HG02885 (cell line): ENCODE results near the gene STK16.

ENCODE experiments used
- ATAC-seq: cut with Tn5 transposase; IDR thresholded peaks from one replicate; pipeline ENCODE4 v1.9.1; 2021; ENCODE audit warnings: mild to moderate bottlenecking; ENCODE audit not compliant: unreplicated experiment, poor library complexity

The STK16 gene

DNA sequence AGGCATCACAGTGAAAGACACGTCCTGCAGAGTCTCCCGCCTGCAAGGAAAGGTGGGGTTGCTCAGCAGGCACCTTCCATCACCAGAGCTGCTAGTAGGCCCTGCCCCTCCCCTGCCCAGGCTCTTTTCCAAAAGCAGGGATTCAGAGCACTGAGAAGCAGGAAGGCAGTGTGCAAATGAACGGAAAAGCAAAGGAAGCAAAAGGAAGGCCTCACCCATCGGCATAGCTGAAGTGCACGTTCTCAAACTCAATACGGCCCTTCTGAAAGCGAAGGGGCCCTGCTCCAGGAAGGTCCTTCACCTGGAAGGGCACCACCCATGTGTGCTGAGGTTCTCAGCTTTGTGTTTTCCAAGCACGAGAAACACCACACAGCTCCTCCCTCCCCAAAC is 32.3 kb upstream of the STK16 start:
- no peak for ATAC-seq

DNA sequence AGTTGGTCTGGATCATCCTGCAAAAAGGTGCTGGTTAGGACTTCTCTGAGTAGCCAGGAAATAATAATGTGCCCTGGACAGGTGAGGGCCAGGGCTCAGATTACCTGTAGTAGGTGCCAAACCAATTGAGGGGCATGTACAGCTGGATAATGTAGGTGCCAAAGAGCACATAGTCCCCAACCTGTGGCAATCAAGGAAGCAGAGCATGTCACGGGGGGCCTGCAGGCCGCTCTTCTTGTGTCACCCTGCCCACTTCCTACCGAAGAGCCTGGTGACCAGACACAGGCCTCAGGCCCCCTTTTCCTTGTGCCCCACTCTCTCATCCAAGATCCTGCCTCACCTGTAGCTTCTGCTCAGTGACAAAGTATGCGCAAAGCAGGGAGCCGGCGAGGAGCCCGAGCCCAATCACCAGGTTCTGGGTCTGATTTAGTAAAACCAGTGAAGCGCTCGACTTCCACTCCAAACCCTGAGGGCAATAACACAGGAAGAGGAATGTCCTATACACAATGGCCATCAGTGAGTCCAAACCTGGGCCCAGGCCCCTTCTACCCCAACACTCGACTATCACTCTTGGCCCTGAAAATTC is 31.7 kb upstream of the STK16 start:
- no peak for ATAC-seq

DNA sequence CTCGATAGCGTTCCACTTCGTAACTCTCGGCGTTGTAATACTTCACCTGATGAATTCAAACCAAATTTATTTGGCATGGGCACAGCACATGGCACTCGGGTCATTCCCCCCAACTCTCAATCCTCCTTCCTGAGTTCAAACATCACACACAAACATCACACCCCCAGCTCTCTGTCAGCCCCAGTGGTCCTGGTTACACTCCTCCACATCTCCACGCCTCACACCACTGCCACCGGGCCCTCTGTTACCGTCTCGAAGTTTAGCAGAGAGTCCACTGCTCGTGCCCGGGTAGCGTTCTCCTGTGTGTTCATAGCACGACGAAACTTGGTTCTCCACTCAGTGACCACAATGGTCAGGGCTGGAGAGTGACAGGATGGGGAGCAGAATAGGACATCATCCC is 31.1 kb upstream of the STK16 start:
- ATAC-seq = no peak

DNA sequence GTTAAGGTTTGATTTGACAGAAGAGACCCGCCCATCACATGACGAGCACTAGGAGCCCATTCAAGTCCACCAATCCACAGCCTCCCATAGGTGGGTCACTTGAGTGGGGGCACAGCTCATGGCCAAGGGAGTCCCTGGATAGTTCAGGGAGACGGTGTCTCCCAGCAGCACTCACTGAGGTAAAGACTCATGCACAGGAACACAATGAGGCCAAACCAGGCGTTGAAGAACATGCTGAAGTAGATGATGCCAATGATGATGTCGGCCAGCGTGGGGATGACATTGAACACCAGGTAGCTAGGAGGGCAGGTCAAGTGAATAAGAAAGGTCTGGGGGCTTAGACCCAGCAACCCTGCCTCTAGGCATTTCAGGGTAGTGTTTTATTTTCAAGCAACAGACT is 30.5 kb upstream of the STK16 start:
- no peak for ATAC-seq

DNA sequence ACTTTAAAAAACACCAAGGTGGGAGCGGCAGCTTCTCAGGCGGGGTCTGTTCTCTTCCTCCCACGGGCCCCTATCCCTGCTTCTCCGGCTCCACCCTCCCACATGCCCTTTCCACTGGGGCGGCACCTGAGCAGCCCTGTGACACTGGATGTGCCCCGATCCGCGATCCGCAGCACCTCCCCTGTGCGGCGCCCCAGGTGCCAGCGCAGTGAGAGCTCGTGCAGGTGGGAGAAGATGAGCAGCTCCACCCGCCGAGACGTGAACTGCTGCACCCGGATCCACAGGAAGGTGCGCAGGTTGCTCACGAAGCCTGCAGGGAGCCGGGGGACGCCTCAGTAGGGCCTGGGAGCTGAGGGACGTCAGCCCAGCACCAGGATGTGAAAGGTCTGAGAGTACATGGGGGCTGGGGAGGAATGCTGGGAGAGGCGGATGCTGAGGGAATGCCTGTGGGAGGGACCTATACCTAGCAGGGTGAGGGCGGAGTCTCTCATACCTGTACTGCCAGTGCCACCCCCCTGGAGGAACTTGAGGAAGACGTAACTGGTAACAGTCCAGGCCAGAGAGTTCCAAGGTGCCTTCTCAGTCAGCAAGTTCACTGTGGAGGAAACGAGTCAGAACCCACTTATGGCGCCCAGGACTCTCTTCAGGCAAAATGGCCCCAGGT is 29.3 kb upstream of the STK16 start:
- no peak for ATAC-seq

DNA sequence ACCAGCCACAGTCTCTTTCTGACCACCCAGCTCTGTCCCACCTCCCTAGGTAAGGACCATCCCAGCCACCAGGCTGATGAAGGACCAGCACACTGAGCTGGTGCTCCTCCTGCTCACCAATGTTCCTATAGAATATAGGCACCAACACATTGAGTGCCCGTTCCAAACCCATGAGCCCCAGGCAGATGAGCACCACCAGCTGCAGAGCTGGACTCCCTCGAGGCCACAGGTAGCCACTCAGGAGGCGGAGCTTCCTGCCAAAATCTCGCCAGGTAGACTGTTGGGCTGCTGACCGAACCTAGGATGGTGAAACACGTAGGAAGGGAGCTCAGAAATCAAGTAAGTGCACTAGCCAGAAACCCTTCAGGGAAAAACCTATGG is 28.8 kb upstream of the STK16 start:
- ATAC-seq = no peak

DNA sequence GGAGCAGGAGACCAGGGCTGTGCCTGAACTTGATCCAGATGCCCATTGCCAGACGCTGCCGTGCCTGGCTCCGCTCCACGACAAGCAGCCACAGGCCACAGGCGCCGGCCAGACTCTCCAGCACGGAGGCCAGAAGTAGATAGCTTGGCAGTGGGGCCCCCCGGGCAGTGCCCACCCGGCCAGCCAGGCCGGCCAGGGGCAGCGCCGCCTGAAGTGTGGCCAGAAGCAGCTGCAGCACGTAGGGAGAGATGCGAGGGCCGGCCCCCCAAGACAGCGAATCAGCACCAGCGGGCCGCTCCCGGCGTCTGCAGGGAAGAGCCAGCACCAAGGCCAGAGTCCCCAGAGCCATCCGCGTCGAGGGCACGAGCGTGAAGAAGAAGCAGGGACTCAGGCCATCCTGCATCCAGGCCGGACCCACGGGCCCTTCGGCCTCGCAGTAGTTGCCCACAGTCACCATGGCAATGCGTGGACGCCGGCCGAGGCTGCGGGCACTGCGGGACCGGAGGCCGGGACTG is 27.0 kb upstream of the STK16 start:
- ATAC-seq = peak; percentile 24

DNA sequence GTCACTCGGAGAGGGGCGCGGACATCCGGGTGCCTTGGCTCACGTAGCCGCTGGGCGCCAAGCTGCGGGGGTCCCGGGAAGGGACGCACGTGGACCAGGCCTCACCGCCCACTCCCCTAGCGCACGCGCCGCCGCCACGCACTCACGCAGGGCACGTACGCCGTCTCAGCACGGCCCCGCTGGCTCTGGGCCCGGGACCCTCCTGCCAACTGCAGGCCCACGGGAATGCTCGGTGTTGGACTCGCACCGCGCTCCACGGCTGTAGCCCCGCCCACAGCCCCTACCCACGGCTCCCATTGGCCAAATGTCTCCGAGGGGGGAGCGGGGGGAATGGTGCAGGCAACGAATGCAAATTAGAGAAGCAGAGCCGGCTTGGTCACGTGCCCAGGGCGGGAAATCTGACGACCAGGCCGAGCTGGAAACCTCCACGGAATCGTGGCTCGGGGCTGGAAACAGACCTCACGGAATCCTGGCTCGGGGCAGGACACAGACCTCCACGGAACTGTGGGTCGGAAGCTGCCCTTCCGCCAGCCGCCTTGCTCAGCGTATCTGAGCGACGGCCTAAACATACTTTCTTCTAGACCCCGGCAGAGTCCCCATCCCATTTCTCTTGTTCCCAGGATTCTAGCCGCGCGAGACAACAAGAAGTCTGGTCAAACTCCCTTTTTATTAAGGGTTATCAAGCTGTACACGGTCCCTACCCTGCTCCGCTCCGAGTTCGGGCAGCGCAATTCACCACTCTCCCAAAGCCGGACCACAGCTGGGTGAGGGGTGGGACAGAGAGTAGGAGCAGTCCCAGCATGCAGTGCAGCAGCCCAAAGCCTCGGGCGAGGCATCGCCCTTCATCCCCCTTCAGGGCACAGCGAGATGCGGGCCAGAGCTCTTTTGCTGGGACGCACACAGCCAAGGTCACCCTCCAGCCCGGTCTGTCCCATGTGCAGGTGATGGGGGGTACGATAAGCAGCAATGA is 26.3 kb upstream of the STK16 start, which contains the start of gene ABCB6:
ABCB6 (minus strand) TSS at position 227 of the 970 bp plus-strand sequence. CDS start 285 bp downstream, outside the sequence.
- ATAC-seq = peak; percentile 78

DNA sequence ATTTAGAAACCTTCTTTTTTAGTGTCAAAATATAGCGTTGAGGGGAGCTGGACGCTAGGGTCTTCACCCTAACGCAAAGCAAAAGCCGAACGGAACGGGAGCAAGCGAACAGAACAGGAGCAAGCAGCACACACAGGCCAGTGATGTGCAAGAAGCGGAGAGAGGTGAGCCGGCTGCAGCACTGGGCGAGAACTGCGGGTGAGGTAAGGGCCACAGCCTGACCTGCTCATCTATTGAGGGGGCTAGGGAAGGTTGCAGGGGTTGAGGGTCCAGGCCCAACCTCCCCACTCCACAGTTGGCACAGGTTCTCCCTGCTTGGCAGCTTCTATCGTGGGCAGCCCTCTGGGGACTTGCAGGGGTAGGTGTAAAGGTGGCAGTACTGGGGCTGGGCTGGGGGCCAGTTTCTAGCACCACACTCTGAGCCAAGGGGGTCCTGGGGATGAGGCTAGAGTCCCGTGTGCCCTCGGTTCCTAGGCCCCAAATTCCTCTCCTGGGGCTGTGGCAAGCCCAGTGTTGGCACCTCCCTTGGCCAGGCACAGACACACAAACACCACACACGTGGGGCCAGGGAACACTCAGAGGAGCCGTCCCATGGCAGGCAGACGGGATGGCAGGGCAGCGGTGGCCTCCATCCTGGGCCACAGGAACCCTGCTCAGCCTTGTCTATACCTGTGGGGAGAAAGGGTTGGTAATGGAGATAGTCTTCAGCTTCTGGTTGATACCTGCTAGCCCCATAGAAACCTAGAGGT is 25.3 kb upstream of the STK16 start:
- ATAC-seq = no peak

DNA sequence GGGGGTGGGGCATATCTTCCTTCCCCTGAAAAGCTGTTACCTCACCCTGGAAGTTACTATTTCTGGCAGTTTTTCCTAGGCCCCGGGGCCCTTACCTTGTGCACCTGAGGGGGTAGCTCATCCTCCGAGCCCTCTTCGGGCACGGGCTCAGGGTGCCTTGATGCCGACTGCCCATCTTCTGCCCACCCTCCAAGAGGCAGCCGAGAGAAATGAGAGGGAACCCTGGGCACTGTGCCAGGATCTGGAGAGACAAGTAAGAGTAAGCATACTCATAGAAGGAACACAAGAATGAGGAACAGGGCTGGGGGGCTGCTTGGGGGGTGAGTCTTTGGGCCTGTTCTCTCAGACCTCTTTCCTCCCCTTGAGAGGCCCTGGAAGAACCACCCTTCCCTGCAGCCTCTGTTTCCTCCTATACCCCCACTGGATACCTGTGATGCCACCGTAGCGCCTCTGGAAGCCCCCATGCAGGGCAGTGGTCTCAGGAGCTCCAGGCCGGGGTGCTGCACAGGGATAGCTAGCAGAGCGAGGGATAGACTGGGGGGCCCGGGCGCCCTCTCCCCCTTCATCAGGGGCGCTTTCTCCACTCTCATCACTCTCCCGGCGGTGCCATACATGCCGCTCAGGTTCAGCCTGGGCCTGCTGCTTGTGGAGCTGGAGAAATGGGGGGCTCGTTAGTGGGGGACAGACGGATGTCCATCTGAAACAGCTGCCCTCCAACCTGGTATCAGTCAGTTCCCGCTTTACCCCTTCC is 24.5 kb upstream of the STK16 start:
- no peak for ATAC-seq

DNA sequence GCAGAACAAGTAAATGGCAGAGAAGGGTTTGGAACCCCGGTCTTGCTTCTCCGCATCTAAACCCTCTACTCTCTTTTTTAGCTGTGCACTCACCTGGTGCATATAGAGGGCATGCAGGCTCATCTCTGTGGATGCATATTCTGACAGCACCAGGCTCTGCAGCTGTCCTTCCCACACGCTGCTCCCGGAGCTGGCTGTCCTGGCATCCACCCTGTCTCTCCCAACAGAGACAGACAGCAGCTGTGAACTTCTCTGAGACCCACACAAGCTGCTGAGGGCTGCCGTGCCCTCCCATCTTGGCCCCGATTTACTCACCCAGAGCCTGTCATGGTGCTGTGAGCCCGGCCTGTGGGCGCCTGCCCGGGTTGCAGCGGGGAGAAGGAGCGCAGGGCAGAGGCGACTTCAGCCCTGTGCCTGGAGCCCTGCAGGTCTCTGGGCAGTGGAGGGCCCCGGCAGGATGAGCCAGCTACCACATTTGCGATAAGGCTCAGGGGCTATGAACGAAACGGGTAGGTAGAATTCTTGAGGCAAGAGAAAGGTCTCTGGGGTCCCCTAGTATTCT is 23.2 kb upstream of the STK16 start:
- ATAC-seq = no peak

DNA sequence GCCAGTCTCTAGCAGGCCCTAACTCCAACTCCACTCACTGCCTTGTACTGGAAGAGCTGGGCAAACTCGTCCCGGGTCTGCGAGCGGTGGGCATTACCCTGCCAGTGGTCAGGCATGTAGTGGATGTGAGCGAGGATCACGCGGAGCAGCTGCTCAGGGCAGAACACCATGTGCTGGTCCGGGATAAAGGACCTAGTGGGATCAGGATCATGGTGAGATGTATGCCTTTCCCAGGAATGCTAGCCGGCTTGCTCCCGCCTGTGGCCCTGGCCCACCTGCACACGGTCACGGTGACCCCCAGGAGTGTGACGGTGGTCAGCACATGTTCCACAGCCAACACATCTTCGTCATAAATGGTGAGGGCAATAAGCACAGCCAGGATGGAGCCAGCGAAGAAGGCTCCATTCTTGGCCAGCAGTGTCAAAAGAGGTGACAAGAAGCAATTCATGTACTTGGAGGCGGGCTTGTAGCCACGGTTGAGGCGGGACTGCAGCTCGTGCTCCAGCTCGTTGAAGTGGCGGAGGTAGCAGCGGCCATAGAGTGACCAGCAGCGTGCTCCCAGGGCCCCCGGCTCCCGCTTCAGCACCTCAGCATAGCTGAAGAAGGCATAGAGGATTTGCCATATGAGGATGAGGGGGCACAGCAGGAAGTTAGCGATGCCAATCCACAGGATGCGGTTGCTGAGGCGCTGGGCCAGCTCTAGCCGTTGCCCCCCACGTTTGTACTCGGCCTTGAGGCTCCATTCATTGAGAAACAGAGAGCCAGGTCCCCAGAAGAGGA is 21.3 kb upstream of the STK16 start:
- no peak for ATAC-seq

DNA sequence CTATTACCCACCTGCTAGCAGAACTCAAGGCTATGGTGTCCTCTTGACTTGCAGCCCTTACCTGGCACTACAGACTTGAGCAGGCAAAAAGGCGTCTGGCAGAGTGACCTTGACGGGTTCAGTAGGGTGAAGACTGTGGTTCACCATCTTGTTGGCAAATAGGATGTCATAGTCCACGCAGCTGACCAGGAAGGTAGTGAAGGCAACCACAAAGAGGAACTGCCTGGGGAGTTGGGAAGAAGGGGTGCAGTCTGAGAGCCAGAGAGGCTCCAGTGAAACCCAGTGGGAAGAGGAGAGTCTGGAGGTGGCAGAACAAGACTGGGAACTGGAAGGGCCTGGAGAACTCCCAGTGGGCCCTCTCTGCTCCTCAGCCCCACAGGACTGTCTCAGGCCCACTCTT is 19.9 kb upstream of the STK16 start:
- ATAC-seq = no peak

DNA sequence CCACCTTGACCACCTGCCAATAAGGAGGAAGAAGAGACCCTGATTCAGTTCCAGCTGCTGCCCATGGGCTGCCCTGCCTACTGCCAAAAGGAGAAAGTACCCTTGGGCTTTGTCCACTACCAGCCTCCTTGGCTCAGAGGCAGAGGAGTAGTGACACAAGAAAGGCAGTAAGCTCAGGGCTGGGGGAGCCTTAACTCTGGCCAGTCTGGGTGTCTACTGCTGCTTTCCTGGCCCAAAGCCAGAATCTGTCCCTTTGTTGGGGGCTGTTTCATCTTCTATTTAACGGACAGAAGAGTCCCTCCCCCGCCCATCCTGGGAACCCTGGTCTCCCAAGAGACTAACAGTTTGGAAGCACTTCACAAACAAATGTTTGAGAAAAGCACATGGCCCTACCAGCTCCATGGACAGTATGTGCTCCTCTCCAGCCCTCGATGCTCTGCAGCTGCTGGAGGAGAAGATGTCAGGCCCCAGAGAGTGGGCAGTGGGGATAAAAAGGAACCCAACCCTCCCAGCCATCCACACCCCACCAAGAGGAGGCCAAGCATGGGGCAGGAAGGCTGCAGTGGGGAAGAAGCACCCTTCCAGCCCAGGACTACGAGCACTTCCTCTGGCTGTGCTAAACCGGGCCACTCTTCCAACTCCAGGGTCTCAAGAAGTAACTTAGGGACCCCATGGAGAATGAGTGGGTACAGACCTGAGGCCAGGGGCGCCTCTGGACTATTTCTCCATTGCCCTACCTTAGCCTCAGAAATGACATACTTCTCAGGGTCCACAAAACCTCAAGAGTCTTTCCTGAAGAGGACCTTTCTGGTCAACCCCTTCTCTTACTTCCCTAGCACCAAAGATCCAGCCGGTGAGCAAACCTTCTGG is 17.0 kb upstream of the STK16 start:
- no peak for ATAC-seq

DNA sequence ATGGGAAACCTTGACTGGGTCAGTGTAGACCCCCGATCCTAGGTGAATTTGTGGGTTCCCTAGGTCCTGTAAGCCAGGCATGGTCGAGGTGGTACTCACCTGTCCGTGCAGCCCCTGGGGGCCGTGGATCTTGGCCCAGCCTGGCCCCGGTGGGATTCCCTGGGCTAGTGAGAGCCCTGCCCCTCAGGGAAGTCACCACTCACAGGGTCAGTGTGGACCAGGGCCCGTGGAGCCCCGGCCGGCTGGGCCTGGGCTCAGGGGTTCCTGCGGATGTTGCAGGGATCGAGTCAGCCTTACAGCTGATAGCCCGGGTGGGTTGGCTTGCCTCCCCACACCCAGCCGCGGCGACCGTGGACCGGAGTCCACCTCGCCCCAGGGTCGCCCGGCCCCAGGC is 16.4 kb upstream of the STK16 start:
- peak; percentile 17 for ATAC-seq

DNA sequence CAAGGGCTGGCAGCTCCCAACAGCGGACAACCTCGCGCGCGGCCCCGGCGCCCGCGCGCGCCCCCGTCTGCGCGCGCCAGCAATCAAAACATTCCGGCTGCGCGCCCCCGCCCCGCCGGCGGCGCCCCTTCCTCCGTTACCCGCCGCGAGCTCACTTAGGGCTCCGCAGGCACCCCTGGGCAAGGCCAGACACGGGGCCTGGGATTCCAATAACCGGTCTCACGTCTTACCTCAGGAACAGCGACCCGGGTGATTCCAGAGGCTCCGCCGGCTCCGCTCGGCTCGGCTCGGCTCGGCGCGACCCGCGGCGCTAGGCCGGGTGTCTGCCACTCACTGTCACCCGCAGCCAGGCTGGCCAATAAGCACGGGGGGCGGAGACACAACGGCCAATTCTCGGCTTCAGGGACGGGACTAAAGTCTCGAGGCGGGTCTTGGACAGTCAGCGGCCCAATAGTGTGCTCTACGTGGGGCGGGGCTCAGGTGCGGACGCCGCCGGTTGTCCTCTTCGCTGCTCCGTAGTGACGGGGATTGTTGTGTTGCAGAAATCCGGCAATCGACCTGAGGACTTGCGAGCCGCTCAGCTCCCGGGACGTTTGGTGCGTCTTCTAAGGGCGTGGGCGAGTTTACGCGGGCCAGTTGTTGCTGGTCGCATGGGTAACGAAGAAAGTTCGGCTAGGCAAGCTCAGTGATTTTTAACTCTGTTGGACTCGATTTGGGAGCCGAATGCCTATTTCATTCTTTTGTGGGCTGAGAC is 15.8 kb upstream of the STK16 start, which contains the start of the genes ANKZF1 and ATG9A:
ANKZF1 (plus strand) TSS at position 502 of the 754 bp plus-strand sequence. CDS start 452 bp downstream, outside the sequence.
ATG9A (minus strand) TSS at position 332 of the 754 bp plus-strand sequence. CDS start 1,612 bp downstream, outside the sequence.
- peak; percentile 97 for ATAC-seq
